ENCODE measurements around the gene BCL11A. TPM values are rescaled to one million over a fixed set of nuclear protein-coding genes. Genes with fewer than 3 reads are reported as not detected.

The BCL11A gene
- total RNA-seq: 2.5 and 5.4 TPM in 2 replicates

GRCh38 chr2:60553495-60554073 is at the start of gene BCL11A:
Gene BCL11A, minus strand, starts transcription at chr2:60553654. Its CDS starts 384 bp downstream, at chr2:60553270.

Other genes starting within 250 kb of the BCL11A start
- gene PAPOLG, start 202.6 kb upstream of the BCL11A start, total RNA-seq: 12.8 and 13.4 TPM in 2 replicates